ENCODE measurements around the gene C11orf21.

DNA sequence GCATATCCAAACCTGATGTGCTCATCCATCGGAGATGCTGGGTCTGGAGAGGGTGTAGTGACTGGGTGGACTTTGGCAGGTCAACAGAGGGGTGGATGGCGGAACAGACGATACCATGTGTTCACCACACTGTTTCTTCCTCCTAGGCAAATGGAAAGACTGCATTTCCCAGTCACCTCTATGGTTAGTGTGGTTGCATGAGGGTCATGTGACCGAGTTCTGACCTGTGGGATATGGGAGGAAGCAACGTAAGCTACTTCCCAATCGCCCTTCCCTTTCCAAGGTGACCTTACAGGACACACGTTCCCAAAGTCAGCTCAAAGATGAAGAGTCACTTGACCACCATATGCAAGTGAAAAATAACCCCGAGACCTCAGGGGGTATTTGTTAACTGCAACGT lies 27.8 kb upstream of the C11orf21 start:
- TF ChIP-seq, protein P1, sequence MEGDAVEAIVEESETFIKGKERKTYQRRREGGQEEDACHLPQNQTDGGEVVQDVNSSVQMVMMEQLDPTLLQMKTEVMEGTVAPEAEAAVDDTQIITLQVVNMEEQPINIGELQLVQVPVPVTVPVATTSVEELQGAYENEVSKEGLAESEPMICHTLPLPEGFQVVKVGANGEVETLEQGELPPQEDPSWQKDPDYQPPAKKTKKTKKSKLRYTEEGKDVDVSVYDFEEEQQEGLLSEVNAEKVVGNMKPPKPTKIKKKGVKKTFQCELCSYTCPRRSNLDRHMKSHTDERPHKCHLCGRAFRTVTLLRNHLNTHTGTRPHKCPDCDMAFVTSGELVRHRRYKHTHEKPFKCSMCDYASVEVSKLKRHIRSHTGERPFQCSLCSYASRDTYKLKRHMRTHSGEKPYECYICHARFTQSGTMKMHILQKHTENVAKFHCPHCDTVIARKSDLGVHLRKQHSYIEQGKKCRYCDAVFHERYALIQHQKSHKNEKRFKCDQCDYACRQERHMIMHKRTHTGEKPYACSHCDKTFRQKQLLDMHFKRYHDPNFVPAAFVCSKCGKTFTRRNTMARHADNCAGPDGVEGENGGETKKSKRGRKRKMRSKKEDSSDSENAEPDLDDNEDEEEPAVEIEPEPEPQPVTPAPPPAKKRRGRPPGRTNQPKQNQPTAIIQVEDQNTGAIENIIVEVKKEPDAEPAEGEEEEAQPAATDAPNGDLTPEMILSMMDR (conservative IDR thresholded peaks at IDR 0.05; ENCODE audit: low read length): no peak
- TF ChIP-seq EZH2phosphoT487 (IDR thresholded peaks at IDR 0.05; ENCODE audit: borderline replicate concordance, low read depth, low read length): no peak

All from OCI-LY7 (cell line).